Lower leg skin (tissue), 3 donors: ENCODE results near the gene POC1B.

ENCODE experiments used
- POLR2A ChIP-seq, 2 donors: fragments of 450-650 bp; IDR thresholded peaks; one replicate each; pipeline ENCODE4 v1.6.1; 2016 to 2017; ENCODE audit warnings: antibody characterized with exemption in 2 of 2, mild to moderate bottlenecking in 1 of 2, moderate library complexity in 1 of 2
- TF ChIP-seq, protein P1 (sequence below), 3 donors: fragments of 450-650 bp; IDR thresholded peaks; one replicate each; pipeline ENCODE4 v1.5.1; 2016; ENCODE audit warnings: antibody characterized with exemption in 3 of 3, mild to moderate bottlenecking in 3 of 3, moderate library complexity in 2 of 3

DNA sequence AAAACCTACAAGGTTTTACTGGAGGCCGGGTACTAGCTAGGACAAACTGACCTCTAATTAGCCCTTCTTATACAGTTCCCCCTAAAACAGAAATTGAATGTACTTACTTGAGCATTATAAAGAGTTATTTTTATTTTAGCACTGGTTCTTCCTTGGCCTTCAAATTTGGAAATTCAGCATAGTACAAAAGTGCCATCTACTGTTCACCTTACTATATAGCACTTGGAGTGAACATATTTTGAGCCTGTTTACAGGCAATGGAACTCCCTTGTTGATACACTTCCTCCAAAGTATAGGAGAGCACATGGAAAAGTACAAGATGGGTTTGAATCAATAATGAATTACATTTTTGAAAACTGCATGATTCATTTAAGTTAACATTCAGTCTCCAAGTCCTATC, 3.9 kb upstream of the POC1B start:
- TF ChIP-seq, protein P1, sequence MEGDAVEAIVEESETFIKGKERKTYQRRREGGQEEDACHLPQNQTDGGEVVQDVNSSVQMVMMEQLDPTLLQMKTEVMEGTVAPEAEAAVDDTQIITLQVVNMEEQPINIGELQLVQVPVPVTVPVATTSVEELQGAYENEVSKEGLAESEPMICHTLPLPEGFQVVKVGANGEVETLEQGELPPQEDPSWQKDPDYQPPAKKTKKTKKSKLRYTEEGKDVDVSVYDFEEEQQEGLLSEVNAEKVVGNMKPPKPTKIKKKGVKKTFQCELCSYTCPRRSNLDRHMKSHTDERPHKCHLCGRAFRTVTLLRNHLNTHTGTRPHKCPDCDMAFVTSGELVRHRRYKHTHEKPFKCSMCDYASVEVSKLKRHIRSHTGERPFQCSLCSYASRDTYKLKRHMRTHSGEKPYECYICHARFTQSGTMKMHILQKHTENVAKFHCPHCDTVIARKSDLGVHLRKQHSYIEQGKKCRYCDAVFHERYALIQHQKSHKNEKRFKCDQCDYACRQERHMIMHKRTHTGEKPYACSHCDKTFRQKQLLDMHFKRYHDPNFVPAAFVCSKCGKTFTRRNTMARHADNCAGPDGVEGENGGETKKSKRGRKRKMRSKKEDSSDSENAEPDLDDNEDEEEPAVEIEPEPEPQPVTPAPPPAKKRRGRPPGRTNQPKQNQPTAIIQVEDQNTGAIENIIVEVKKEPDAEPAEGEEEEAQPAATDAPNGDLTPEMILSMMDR (IDR thresholded peaks at IDR 0.05): peak in 1 of 3 donors; percentile 33
- no peak for TF ChIP-seq POLR2A (IDR thresholded peaks at IDR 0.05)
